ENCODE data around the gene SEMA6C.

GRCh38 chr1:151147132-151147503 is 687 bp upstream of the SEMA6C start:
- TF ChIP-seq, protein P1, sequence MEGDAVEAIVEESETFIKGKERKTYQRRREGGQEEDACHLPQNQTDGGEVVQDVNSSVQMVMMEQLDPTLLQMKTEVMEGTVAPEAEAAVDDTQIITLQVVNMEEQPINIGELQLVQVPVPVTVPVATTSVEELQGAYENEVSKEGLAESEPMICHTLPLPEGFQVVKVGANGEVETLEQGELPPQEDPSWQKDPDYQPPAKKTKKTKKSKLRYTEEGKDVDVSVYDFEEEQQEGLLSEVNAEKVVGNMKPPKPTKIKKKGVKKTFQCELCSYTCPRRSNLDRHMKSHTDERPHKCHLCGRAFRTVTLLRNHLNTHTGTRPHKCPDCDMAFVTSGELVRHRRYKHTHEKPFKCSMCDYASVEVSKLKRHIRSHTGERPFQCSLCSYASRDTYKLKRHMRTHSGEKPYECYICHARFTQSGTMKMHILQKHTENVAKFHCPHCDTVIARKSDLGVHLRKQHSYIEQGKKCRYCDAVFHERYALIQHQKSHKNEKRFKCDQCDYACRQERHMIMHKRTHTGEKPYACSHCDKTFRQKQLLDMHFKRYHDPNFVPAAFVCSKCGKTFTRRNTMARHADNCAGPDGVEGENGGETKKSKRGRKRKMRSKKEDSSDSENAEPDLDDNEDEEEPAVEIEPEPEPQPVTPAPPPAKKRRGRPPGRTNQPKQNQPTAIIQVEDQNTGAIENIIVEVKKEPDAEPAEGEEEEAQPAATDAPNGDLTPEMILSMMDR (IDR thresholded peaks at IDR 0.05): no peak
- no peak for TF ChIP-seq POLR2A (IDR thresholded peaks at IDR 0.05)
